Gastrocnemius medialis (tissue), 4 donors: ENCODE data around the gene ZSCAN26.

Experiments
- CTCF ChIP-seq, 5 experiments: fragments of 450-650 bp in 3 of 5; fragments of 200-600 bp in 2 of 5; sonication (generic) in 2 of 5; IDR thresholded peaks in 4 of 5; conservative IDR thresholded peaks in 1 of 5; 1 replicate in 4 of 5; 2 replicates in 1 of 5; pipeline ENCODE4 v1.5.1; 2016 to 2019; ENCODE audit warnings: antibody characterized with exemption in 5 of 5, mild to moderate bottlenecking in 3 of 5, moderate library complexity in 3 of 5
- POLR2A ChIP-seq, 2 donors: fragments of 450-650 bp; IDR thresholded peaks; one replicate each; pipeline ENCODE4 v1.6.1; 2017; ENCODE audit warnings: antibody characterized with exemption in 2 of 2, mild to moderate bottlenecking in 2 of 2, moderate library complexity in 2 of 2

GRCh38 chr6:28263922-28264321, 3.0 kb upstream of the ZSCAN26 start:
- no peak for TF ChIP-seq CTCF (IDR thresholded peaks at IDR 0.05 in 4 of 5, conservative IDR thresholded peaks at IDR 0.05 in 1 of 5)
- no peak for TF ChIP-seq POLR2A (IDR thresholded peaks at IDR 0.05)
